GM11168 (cell line): ENCODE measurements around the gene RFWD3.

ENCODE experiments used
- in situ Hi-C: fragments of 300-500 bp; cut with MboI; formaldehyde crosslinking; loops from one replicate; pipeline ENCODE4 v1.12.0; 2022; ENCODE audit warnings: low sequenced_read_pairs; ENCODE audit not compliant: unreplicated experiment

Gene RFWD3

GRCh38 chr16:74625500-74626350 lies 41.0 kb downstream of the RFWD3 start:
- in situ Hi-C loops: loop anchor here (10.0 kb wide), 1 partner anchor 141 kb away; no protein-coding TSS in a partner anchor

GRCh38 chr16:74623839-74624235 lies 42.8 kb downstream of the RFWD3 start:
- in situ Hi-C loops: loop anchor here (10.0 kb wide), 1 partner anchor 139 kb away; no protein-coding TSS in a partner anchor

DNA sequence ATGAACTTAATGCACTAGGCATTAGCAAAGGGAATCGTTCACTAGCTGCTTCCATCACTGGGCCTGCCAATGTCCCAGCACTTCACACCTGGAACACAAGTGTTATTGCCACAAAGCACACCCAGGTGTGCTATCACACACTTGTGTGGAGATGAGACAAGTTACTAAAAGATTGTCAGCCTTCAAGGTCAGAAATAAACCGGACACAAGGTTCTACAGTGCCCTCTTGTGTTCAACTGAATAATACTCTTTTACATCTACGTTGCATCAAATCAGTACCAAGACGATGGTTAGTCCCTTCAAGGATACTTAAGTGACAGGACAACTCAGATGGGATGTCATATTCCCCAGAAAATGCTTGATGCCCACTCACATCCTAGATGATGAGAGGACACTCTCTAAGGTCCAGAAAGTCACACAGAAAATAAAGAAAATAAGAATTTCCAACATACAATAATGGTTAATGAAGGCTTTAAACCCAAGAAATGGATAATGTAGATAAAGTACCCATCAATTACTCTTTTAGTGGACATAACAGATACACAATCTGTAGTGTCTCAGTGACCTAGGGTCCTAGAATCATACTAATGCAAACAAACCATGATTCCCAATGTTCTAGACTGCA lies 43.4 kb downstream of the RFWD3 start:
- in situ Hi-C loops: loop anchor here (10.0 kb wide), 1 partner anchor 139 kb away; no protein-coding TSS in a partner anchor

- in situ Hi-C loops: loop anchor here (10.0 kb wide), 1 partner anchor 137 kb away; no protein-coding TSS in a partner anchor
These were observed 44.7 kb downstream of the RFWD3 start for GRCh38 chr16:74622005-74622404.

- in situ Hi-C loops: no loop called here
These were observed 49.4 kb downstream of the RFWD3 start for GRCh38 chr16:74617206-74617788.

- in situ Hi-C loops: no loop called here
These were observed 55.0 kb downstream of the RFWD3 start for GRCh38 chr16:74611721-74612120.

GRCh38 chr16:74608944-74609343 lies 57.7 kb downstream of the RFWD3 start:
- in situ Hi-C loops: no loop called here

DNA sequence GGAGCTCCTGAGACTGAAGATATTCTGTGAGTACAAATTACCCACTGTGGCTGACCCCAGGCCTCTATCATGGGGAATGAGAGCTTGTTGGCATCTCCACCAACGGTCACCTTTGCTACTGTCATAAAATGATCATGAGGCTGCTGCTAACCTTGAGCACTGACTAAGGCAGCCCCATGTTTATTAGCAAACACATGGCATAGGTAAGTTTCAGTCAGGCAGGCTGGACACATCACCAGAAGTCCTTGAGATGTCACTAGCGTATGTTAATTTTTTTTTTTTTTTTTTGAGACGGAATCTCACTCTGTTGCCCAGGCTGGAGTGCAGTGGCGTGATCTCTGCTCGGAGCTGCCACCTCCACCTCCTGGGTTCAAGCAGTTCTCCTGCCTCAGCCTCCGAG lies 58.3 kb downstream of the RFWD3 start:
- in situ Hi-C loops: no loop called here

- in situ Hi-C loops: no loop called here
These were observed 58.7 kb downstream of the RFWD3 start for GRCh38 chr16:74607962-74608356.

DNA sequence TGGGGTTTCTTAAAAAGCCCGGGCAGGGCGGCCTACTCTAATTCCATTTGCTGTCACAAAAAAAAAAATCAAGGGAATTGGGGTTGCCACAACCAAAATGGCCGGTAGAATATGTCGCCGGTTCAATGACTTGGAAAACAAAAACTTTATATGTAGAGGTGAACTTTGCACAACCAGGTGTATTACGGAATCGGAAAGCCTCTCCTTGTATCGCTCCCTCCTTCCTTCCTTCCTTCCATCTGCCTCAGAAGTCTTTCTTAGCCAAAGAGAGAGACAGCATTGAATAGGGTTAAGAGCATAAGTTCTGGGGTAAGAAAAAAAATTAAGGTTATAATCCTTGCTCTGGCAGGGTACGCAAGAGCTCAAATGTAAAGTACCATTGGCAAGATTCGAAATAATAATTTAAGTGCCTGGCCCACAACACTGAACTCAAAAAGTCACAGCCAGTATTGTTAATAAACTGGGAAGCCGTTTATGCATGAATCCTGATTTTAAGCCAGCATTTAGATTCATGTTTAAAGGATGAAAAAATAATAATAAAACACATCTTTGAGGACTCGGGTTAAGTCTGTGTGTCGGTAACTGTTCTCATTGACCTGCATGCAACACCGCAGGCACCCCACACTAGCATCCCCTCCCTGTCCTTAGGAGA lies 59.2 kb downstream of the RFWD3 start:
- in situ Hi-C loops: no loop called here

GRCh38 chr16:74606521-74607309 lies 60.0 kb downstream of the RFWD3 start, which contains the start of gene GLG1:
GLG1 (minus strand) TSS chr16:74607114; CDS start chr16:74607094, 20 bp downstream.
- in situ Hi-C loops: no loop called here

DNA sequence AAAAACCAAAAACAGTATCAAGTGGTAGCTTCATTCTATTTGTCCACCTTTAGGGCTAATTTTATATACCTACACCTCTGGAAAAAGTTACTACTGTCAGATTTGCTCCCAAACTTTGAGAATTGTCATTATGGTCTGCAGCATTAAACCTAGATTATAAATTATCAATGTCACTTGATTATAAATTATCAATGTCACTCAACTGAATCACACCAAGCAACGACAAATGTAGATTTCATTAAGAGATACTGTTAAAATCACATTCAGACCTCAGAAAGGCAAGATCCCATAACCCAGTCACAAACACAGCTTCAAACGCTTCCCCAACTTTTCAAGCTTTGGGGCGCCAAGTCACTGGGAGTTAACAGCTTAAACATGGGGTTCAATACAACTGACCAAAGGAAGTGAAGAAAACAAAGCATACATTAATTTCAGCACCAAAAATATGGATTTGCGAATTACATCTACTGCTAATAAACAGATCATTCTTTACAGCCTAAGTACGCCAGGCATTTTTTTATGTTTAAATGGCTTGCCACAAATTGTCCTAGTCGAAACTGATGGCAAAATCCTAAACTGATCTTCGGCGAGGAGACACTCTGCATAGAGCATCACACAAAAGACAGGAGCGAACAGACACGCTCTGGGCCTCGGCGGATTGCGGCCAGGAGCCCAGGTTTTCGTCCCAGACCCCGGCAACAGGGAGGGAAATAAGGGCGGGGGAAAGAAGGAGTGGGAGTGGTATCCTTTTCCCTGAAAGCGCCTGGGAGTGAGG lies 60.7 kb downstream of the RFWD3 start:
- in situ Hi-C loops: no loop called here

DNA sequence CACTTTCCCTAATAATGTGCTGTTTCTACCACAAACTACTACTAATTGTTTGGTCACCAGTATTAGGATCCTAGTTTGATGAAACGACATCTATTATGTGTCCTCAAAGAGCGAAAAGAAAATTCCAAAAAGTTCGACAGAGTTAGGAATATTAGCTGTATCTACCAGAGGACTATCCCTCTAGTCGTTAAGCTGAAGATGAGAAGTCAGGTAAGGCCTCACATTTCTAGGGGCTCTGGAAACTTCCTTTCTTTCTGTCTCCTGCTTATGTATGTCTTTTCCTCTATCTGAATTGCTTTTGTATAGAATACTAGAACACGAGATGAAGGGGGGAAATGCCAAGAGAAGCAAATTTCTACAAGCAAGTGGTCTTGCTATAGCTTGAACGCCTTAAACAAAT lies 61.3 kb downstream of the RFWD3 start:
- in situ Hi-C loops: no loop called here

DNA sequence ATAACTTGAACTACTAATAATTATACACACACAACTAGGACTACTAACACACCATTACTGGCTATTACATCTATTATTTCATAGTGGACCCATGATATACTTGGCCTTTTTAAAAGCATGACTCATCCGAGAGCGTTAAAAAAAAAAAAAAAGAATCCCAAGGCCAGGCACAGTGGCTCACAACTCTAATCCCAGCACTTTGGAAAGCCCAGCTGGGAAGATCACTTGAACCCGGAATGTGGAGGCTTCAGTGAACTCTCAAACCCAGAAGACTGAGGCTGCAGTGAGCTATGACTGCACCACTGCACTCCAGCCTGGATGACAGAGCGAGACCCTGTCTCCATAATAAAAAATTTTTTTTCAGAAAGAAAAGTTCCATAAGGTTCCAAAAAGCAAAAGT lies 62.8 kb downstream of the RFWD3 start:
- in situ Hi-C loops: no loop called here

- in situ Hi-C loops: no loop called here
These were observed 65.4 kb downstream of the RFWD3 start for GRCh38 chr16:74601126-74601871.

- in situ Hi-C loops: no loop called here
These were observed 70.1 kb downstream of the RFWD3 start for GRCh38 chr16:74596586-74596985.

- in situ Hi-C loops: no loop called here
These were observed 73.8 kb downstream of the RFWD3 start for GRCh38 chr16:74592847-74593246.

- in situ Hi-C loops: no loop called here
These were observed 74.6 kb downstream of the RFWD3 start for GRCh38 chr16:74591876-74592650.
